Measurements from ENCODE around the gene PRSS57. TPM values are rescaled to one million over a fixed set of nuclear protein-coding genes. Genes with fewer than 3 reads are reported as not detected.
"Not testable (repeated sequence)": the region's sequence is repeated elsewhere in the genome, so short reads cannot be mapped to it uniquely, and the experiment has no call there.

PRSS57 gene
- total RNA-seq, 2 experiments from 2014 or later: not detected

DNA sequence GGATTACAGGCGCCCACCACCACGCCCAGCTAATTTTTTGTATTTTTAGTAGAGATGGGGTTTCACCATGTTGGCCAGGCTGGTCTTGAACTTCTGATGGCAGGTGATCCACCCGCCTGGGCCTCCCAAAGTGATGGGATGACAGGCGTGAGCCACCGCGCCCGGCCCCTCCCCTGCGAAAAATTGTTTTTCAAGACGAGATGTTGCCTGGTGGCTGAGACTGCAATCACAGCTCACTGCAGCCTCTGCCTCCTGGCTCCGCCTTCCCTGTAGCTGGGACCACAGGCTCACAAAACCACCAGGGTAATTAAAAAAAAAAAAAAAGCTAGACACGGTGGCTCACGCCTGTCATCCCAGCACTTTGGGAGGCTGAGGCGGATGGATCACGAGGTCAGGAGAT is 4.6 kb upstream of the PRSS57 start:
- CTCF ChIA-PET (ENCODE audit: unreplicated experiment); H4K20me1 ChIP-seq (ENCODE audit: insufficient read depth, low read length); H3K4me3 ChIP-seq (ENCODE audit: low read depth, low read length, poor library complexity, severe bottlenecking); BruUV-seq (replicated peaks); DNase-seq (ENCODE audit: low spot score); H3K4me2 ChIP-seq (ENCODE audit: low read length); H3K36me3 ChIP-seq (ENCODE audit: insufficient read depth, low read length); intact Hi-C loops (cut with micrococcal nuclease; ENCODE audit: unreplicated experiment); H3K9me3 ChIP-seq (ENCODE audit: low read length); H3K27ac ChIP-seq (ENCODE audit: low read depth, low read length, poor library complexity, severe bottlenecking); H3K79me2 ChIP-seq (ENCODE audit: insufficient read depth, low read depth, low read length); H3K9me2 ChIP-seq (ENCODE audit: insufficient read depth, low read length); H2AFZ ChIP-seq (ENCODE audit: low read length): not testable (repeated sequence)
- POLR2A ChIA-PET: interaction anchor here (0.7 kb wide), 1 partner anchor 12 kb away, joined by 3 read pairs; no protein-coding TSS in a partner anchor
- peaks cover 13% of the 10 kb centered on the region for H3K4me1 ChIP-seq (ENCODE audit: insufficient read depth, low read length, poor library complexity, severe bottlenecking)

DNA sequence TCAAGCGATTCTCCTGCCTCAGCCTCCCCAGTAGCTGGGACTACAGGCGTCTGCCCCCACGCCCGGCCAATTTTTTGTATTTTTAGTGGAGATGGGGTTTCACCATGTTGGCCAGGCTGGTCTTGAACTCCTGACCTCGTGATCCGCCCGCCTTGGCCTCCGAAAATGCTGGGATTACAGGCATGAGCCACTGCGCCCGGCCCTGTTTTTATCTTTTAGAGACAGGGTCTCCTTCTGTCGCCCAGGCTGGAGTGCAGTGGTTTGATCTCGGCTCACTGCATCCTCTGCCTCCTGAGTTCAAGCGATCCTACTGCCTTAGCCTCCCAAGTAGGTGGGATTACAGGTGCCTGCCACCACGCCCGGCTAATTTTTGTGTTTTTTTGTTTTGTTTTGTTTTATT is 3.3 kb upstream of the PRSS57 start:
- H3K4me2 ChIP-seq (ENCODE audit: low read length); CTCF ChIA-PET (ENCODE audit: unreplicated experiment): not testable (repeated sequence)
- POLR2A ChIA-PET: interaction anchor here (0.6 kb wide), 1 partner anchor 123 kb away, joined by 4 read pairs; no protein-coding TSS in a partner anchor

DNA sequence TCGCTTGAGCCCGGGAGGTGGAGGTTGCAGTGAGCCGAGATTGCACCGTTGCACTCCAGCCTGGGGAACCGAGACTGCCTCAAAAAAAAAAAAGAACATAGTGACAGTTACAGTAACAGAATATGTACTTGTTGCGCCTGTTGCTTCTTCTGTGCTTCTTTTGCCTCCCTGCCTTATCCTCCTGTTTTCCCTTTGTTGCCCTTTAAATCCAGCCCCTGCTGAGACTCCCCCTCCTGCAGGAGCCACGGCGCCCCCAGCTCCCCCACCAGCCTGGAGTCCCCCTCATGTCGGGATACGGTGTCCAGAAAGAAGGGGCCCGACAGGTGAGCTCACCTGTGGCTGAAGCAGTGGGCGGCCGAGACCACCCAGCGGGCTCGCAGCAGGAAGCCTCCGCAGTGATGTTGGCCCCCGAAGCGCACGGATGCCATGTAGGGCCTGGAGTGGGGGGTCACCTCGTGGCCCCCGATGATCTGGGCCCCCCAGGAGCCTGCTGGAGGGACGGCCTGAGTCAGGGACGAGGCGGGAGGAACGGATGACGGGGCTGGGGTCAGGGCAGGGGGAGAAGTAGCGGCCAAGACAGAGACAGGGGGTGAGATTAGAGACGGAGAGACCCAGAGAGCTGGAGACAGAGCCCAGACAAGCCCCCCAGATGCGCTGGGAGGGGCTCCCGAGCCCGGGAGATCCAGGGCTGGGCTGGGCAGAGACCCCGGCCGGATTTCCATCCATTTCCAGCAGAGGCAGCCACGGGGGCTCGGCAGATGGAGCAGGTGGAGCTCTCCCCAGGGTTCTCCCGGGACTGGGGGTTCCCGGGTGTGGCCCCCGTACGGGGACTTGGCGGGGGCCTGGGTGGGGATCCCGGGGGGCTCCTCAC is 536 bp downstream of the PRSS57 start:
- H3K4me1 ChIP-seq (ENCODE audit: insufficient read depth, low read length, poor library complexity, severe bottlenecking): no peaks in the 10 kb centered on the region
- no peaks in the 10 kb centered on the region for H3K9me3 ChIP-seq (ENCODE audit: low read length)
- H3K36me3 ChIP-seq (ENCODE audit: insufficient read depth, low read length): no peaks in the 10 kb centered on the region
- no peaks in the 10 kb centered on the region for H4K20me1 ChIP-seq (ENCODE audit: insufficient read depth, low read length)
- CTCF ChIA-PET (ENCODE audit: unreplicated experiment): no interaction called here
- no peaks in the 10 kb centered on the region for H3K79me2 ChIP-seq (ENCODE audit: insufficient read depth, low read depth, low read length)
- no peak overlapping the region for H3K4me3 ChIP-seq (ENCODE audit: low read depth, low read length, poor library complexity, severe bottlenecking)
- intact Hi-C loops (cut with micrococcal nuclease; ENCODE audit: unreplicated experiment): no loop called here
- TF ChIP-seq, protein P1, sequence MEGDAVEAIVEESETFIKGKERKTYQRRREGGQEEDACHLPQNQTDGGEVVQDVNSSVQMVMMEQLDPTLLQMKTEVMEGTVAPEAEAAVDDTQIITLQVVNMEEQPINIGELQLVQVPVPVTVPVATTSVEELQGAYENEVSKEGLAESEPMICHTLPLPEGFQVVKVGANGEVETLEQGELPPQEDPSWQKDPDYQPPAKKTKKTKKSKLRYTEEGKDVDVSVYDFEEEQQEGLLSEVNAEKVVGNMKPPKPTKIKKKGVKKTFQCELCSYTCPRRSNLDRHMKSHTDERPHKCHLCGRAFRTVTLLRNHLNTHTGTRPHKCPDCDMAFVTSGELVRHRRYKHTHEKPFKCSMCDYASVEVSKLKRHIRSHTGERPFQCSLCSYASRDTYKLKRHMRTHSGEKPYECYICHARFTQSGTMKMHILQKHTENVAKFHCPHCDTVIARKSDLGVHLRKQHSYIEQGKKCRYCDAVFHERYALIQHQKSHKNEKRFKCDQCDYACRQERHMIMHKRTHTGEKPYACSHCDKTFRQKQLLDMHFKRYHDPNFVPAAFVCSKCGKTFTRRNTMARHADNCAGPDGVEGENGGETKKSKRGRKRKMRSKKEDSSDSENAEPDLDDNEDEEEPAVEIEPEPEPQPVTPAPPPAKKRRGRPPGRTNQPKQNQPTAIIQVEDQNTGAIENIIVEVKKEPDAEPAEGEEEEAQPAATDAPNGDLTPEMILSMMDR (conservative IDR thresholded peaks at IDR 0.05; ENCODE audit: low read length): no peak
- no peak for TF ChIP-seq EZH2phosphoT487 (IDR thresholded peaks at IDR 0.05; ENCODE audit: borderline replicate concordance, low read depth, low read length)
- H3K27ac ChIP-seq (ENCODE audit: low read depth, low read length, poor library complexity, severe bottlenecking): no peak overlapping the region
- H2AFZ ChIP-seq (ENCODE audit: low read length): no peak overlapping the region
- no peak for DNase-seq (ENCODE audit: low spot score)
- H3K4me2 ChIP-seq (ENCODE audit: low read length): no peak overlapping the region
- POLR2A ChIA-PET: no interaction called here
- BruUV-seq (replicated peaks): no TSS peak
- H3K9me2 ChIP-seq (ENCODE audit: insufficient read depth, low read length): no peaks in the 10 kb centered on the region

More for the DNA sequence above, 3.3 kb upstream of the PRSS57 start:
- H3K4me3 ChIP-seq (ENCODE audit: low read depth, low read length, poor library complexity, severe bottlenecking); H2AFZ ChIP-seq (ENCODE audit: low read length); H3K36me3 ChIP-seq (ENCODE audit: insufficient read depth, low read length); H3K9me3 ChIP-seq (ENCODE audit: low read length); H3K9me2 ChIP-seq (ENCODE audit: insufficient read depth, low read length); H3K27ac ChIP-seq (ENCODE audit: low read depth, low read length, poor library complexity, severe bottlenecking); intact Hi-C loops (cut with micrococcal nuclease; ENCODE audit: unreplicated experiment); BruUV-seq (replicated peaks); H3K79me2 ChIP-seq (ENCODE audit: insufficient read depth, low read depth, low read length); H4K20me1 ChIP-seq (ENCODE audit: insufficient read depth, low read length); H3K4me1 ChIP-seq (ENCODE audit: insufficient read depth, low read length, poor library complexity, severe bottlenecking); DNase-seq (ENCODE audit: low spot score): not testable (repeated sequence)
